Psoas muscle (tissue), 8 donors: ENCODE measurements around the gene XRCC5. TPM values are rescaled to one million over a fixed set of nuclear protein-coding genes. Genes with fewer than 3 reads are reported as not detected.
A peak's percentile ranks its signal among the peaks of the same experiment; 100 is the strongest.

Experiments used
- ATAC-seq, 4 donors: fragments of 200-7000 bp; cut with Tn5 transposase; one replicate each; pipeline ENCODE4 v1.9.1; 2020; ENCODE audit warnings: moderate library complexity in 3 of 4, mild to moderate bottlenecking in 2 of 4
- DNase-seq, 2 donors: peaks; one replicate each; pipeline ENCODE4 v3.0.0-alpha.2; 2020
- H3K27ac ChIP-seq: fragments of 200-600 bp; one replicate; pipeline ENCODE4 v1.8.0; 2022
- H3K27me3 ChIP-seq, 3 donors: fragments of 200-600 bp in 1 of 3; one replicate each; pipeline versions ENCODE4 v1.6.1 to v1.8.0; 2013 to 2022; ENCODE audit warnings: low read length in 2 of 3, mild to moderate bottlenecking in 2 of 3, moderate library complexity in 1 of 3; ENCODE audit not compliant: insufficient read depth in 3 of 3
- H3K36me3 ChIP-seq, 2 donors: fragments of 200-600 bp in 1 of 2; one replicate each; pipeline versions ENCODE4 v1.6.1 to v1.8.0; 2013 to 2022; ENCODE audit warnings: low read depth in 1 of 2, mild to moderate bottlenecking in 1 of 2, moderate library complexity in 1 of 2; ENCODE audit not compliant: insufficient read depth in 1 of 2
- H3K4me1 ChIP-seq: fragments of 200-600 bp; one replicate; pipeline ENCODE4 v1.8.0; 2022
- H3K4me3 ChIP-seq: fragments of 200-600 bp; one replicate; pipeline ENCODE4 v1.8.0; 2022; ENCODE audit warnings: mild to moderate bottlenecking
- H3K9me3 ChIP-seq: fragments of 200-600 bp; one replicate; pipeline ENCODE4 v1.8.0; 2022
- CTCF ChIP-seq: fragments of 200-600 bp; IDR thresholded peaks from one replicate; pipeline ENCODE4 v1.8.0; 2022; ENCODE audit warnings: antibody characterized with exemption
- WGBS, 3 donors: extraction: QIAGEN DNeasy Blood & Tissue Kit; methylation state at CpG; one replicate each; pipeline versions ENCODE4 v1.1.6 to v1.1.7; 2013; 5-methylcytosine and 5-hydroxymethylcytosine counted together
- intact Hi-C, 2 donors: fragments of 100-400 bp; cut with DNase I; formaldehyde crosslinking; loops; one replicate each; pipeline versions ENCODE4 v1.11.0 to v1.14.2; 2022
- polyA plus RNA-seq, 3 donors: library from polyadenylated mRNA; stranded (reverse); fragments of 200-250 nt; gene quantifications; one replicate each; pipeline ENCODE4 v1.2.3, GENCODE V29; 2013
- total RNA-seq, 4 donors: library from RNA; stranded (reverse); fragmentation: NEBNext Ultra II Directional in 2 of 4; extraction: Animal tissue kit (Norgen Biotek cat#: 25700) in 2 of 4; gene quantifications; one replicate each; pipeline versions ENCODE4 v1.2.1 to v1.2.4, GENCODE V29; 2021 to 2023
- donor health status: healthy with polysubstance abuse.
- donor health status: DM: no; HTN: no; CAD: no; lungs with moderate emphysema.
- donor health status: Bipolar disorder and iron deficiency.
- donor health status: healthy.
- donor health status: DM: yes; HTN: yes; CAD: no.
- donor health status: DM: no; HTN: no; CAD: no.
- donor health status: DM: no; HTN: no; CAD: no.
- donor health status: DM: yes; HTN: yes; CAD: no.

XRCC5 gene
- total and polyA plus RNA-seq, 7 donors: 75.3 to 173 (median 140) TPM

DNA sequence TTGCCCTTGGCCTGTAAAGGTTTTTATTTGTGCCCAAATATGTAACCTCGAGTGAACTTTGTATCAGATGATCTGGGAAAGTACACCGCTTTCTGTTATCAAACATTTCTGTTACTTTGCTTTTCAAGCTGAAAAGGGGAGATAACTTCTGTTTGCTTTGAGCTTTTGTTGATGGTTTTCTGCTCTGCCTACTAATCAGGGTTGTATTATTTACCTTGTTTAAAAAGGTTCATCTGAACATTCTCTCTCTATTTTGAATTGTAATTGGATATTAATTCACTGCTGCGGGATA, 79.4 kb downstream of the XRCC5 start:
- Histone ChIP-seq H3K27me3 (no peaks in the 10 kb centered on the region), H3K4me1 (peaks cover 12% of the 10 kb centered on the region), H3K27ac (no peak overlapping the region), H3K9me3 (no peaks in the 10 kb centered on the region), H3K4me3 (no peak overlapping the region), H3K36me3 (peaks cover 9 to 35% of the 10 kb centered on the region in 2 donors)
- intact Hi-C loops: no loop called here
- no peak for ATAC-seq
- no peak for DNase-seq
- 27 to 50% (median 31%) methylated on average over 3 of the region's 3 CpGs for WGBS, 3 donors
- TF ChIP-seq CTCF: no peak

DNA sequence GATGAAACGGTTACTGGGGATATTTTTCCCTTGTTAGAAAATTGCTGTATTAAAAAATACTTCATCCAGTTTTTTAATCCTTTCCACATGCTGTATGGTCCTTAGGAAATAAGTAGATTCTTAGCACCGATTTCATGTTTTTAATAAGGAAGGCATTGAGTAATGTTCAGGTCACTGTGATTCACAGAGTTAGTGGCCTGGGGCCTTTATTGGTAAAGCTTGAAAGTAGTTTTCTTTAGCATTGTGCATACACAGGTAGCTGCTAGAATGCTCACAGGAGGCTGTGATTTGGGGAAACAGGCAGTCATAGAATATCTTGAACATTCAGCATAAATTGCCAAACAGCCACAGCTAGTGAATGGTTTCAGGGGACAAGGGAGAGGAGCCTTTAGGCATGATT, 79.8 kb downstream of the XRCC5 start:
- intact Hi-C loops: no loop called here
- no peak for DNase-seq
- Histone ChIP-seq H3K27me3 (no peaks in the 10 kb centered on the region), H3K9me3 (no peaks in the 10 kb centered on the region), H3K4me3 (no peak overlapping the region), H3K36me3 (peaks cover 9 to 39% of the 10 kb centered on the region in 2 donors), H3K4me1 (peaks cover 12% of the 10 kb centered on the region), H3K27ac (no peak overlapping the region)
- peak in 1 of 4 donors; percentile 22 for ATAC-seq
- no peak for TF ChIP-seq CTCF
- 50 to 55% (median 53%) methylated on average over 2 of the region's 2 CpGs for WGBS, 3 donors

GRCh38 chr2:216189410-216189809, 80.3 kb downstream of the XRCC5 start:
- DNase-seq: no peak
- intact Hi-C loops: no loop called here
- 90 to 94% (median 93%) methylated on average over 2 of the region's 2 CpGs for WGBS, 3 donors

GRCh38 chr2:216192181-216192580, 83.0 kb downstream of the XRCC5 start:
- H3K9me3 ChIP-seq: no peaks in the 10 kb centered on the region
- H3K27me3 ChIP-seq: no peaks in the 10 kb centered on the region
- peaks cover 12% of the 10 kb centered on the region for H3K4me1 ChIP-seq
- H3K27ac ChIP-seq: no peak overlapping the region
- no peak for ATAC-seq
- no peak overlapping the region for H3K4me3 ChIP-seq
- TF ChIP-seq CTCF: no peak
- H3K36me3 ChIP-seq: peaks cover 21 to 72% of the 10 kb centered on the region in 2 donors
- 93 to 94% (median 94%) methylated on average over 4 of the region's 4 CpGs for WGBS, 3 donors
- DNase-seq: no peak
- intact Hi-C loops: no loop called here

More at GRCh38 chr2:216189410-216189809, 80.3 kb downstream of the XRCC5 start:
- H3K4me1 ChIP-seq: peaks cover 12% of the 10 kb centered on the region
- no peaks in the 10 kb centered on the region for H3K9me3 ChIP-seq
- no peak overlapping the region for H3K27ac ChIP-seq
- no peak for TF ChIP-seq CTCF
- peaks cover 9 to 44% of the 10 kb centered on the region in 2 donors for H3K36me3 ChIP-seq
- no peak overlapping the region for H3K4me3 ChIP-seq
- no peak for ATAC-seq
- H3K27me3 ChIP-seq: no peaks in the 10 kb centered on the region

GRCh38 chr2:216192931-216193330, 83.8 kb downstream of the XRCC5 start:
- DNase-seq (no peak), ATAC-seq (no peak)
- H3K4me1 ChIP-seq: peaks cover 12% of the 10 kb centered on the region
- H3K4me3 ChIP-seq: no peak overlapping the region
- no peak for TF ChIP-seq CTCF
- intact Hi-C loops: no loop called here
- WGBS, 3 donors: 96 to 98% (median 98%) methylated on average over 3 of the region's 3 CpGs
- H3K27me3 ChIP-seq: no peaks in the 10 kb centered on the region
- H3K36me3 ChIP-seq: peaks cover 21 to 79% of the 10 kb centered on the region in 2 donors
- no peak overlapping the region for H3K27ac ChIP-seq
- no peaks in the 10 kb centered on the region for H3K9me3 ChIP-seq
